Stimulated activated CD8-positive, alpha-beta memory T cell treated with anti-CD3 and anti-CD28 coated beads, Interleukin-4, amount 100 ng/mL, for 1 hour (primary cell): ENCODE data around the gene LRCH3.
"Not testable (repeated sequence)": the region's sequence is repeated elsewhere in the genome, so short reads cannot be mapped to it uniquely, and the experiment has no call there.

Experiments
- DNase-seq, 2 donors: peaks; one replicate each; pipeline ENCODE4 v3.0.0-alpha.2; 2020; ENCODE audit warnings: low read depth in 2 of 2, low spot score in 1 of 2

The LRCH3 gene

DNA sequence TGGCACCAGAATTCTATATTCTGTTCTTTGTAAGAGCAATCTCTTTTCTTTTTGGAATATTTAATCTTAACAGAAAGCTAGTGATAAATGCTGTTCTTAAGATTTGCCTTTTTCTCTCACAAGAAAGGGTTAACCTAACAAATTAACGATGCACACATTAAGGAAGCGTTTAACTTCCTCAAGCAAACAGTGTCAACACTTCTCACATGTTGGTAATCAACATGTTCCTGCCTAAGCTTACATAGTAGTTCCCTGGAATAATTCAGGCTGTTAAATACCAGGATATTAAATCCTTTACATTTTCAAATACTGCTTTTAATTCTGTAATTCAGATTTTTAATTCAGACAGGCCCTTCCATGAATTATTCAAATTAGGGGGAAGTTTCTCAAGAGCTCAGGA is 91.5 kb downstream of the LRCH3 start:
- DNase-seq, result no peak

DNA sequence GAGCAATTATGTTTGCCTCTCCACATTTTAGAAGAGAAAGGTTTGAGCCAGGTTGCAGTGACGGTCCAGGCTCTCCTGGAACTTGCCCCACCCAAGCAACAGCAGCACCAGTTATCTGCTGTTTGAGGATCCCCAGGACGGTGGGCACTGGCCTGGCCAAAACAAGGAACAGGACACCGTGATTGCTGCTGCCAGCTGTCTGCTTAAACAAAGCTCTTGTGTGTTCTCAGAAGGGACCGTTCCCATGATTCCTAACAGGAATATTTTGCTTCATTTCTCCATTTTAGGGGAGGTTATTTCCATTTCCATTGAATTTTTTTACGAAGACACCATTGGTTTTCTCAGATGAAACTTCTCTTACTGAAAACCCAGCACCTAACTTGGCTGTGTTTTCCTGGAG is 92.5 kb downstream of the LRCH3 start:
- no peak for DNase-seq

DNA sequence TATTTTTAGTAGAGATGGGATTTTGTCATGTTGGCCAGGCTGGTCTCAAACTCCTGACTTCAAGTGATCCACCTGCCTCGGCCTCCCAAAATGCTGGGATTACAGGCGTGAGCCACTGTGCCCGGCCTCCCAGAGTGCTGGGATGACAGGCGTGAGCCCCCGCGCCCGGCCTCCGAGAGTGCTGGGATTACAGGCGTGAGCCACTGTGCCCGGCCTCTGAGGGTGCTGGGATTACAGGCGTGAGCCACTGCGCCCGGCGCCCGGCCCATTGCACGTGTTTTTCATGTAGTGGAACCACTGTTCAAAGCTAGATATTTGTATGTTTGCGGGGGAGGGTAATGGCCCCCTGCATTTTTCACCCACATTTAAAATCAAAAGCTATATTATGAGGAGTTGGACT is 93.3 kb downstream of the LRCH3 start:
- DNase-seq, result not testable (repeated sequence)

DNA sequence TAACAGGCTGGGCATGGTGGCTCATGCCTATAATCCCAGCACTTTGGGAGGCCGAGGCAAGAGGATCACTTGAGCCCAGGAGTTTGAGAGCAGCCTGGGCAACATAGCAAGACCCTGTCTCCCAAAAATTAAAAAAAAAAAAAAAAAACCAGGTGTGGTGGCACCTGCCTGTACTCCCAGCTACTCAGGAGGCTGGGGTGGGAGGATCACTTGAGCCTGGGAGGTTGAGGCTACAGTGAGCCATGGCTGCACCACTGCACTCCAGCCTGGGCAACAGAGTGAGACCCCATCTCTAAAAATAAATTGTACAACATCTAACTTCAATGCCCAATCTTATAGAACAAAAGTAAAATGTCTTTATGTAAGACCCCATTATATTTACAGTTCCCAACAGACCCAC is 95.0 kb downstream of the LRCH3 start:
- not testable (repeated sequence) for DNase-seq

DNA sequence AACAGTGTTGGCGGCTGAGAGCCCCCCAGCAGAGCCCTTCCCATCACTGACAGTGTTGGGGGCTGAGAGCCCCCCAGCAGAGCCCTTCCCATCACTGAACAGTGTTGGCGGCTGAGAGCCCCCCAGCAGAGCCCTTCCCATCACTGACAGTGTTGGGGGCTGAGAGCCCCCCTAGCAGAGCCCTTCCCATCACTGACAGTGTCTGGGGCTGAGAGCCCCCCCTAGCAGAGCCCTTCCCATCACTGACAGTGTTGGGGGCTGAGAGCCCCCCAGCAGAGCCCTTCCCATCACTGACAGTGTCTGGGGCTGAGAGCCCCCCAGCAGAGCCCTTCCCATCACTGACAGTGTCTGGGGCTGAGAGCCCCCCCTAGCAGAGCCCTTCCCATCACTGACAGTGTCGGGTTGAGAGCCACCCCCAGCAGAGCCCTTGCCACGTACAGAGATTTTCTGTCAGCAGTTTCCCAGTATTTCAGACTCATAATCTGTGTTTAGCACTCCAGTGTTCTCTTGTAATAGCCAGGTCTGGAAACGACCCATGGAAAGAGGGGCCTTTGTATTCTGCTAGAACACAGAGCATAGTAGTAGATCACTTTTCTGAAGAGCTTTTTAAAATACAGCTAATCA is 96.5 kb downstream of the LRCH3 start:
- DNase-seq, result not testable (repeated sequence)

DNA sequence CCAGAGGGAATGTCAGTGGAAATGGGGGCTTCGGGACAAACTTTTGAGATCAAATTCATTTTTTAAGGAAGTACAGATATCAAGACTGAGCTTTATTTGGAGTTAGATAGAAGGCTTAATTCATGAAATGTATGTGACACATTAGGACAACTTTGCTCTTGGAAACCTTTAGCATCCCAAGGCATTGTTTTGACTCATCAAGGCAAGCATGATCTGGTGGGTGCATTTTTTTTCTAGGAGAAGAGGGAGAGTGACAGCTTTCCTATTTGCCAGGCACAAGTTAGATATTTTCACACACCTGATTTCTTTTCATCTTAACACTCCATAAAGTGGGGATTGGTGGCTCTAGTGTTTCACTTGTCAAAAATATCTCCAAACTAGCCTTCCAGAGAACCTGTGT is 97.5 kb downstream of the LRCH3 start:
- no peak for DNase-seq

DNA sequence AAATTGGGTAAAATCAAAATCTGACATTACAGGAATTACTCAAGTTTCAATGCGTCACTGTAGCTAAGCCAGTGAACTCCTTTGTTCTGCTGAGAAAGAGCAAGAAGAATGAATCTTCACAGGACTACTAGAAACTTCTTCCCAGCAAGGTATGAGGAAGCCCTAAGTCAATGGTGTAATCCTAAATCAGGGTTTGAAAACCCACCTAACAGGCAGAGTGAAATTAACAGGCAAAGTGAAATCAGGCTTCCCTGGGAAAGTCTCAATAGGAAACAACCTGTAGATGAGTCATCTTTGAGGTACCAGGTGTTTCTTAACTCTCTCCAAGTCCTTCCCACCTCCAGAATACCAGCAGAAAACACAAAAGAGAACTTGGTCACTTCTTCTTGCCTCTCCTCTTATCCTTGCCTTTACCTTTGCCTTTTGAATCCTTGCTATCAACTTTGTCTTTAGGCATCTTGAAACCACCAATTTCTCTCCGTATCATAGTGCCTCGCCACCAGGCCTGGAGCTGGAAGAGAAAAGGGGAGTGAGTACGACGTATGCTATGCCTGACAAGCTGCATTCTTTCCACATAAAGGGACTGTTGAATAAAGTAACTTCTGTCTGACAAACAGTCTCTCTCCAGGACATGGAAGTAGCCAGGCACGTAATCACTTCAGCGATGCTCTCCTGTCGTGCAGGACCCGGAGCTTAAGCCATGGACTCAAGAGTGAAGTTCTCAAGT is 98.3 kb downstream of the LRCH3 start:
- DNase-seq, result no peak

DNA sequence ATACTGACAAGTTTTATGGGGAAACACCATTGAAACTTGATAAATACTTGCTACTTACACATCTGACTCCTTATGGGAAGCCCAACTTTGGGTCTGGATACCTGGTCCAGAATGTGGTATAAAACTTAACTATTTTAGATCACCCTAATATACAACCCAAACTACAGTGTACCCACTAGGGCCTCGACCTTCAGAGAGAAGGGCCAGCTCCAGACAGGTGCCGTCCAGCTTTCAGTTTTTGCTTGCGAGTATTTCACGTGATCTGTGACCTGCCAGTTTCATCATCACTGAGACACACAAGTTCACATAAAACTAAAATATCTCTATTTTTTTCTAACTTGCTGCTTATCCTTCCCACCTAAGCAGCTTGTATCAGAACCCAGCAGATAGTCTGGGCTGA is 99.6 kb downstream of the LRCH3 start:
- no peak for DNase-seq

DNA sequence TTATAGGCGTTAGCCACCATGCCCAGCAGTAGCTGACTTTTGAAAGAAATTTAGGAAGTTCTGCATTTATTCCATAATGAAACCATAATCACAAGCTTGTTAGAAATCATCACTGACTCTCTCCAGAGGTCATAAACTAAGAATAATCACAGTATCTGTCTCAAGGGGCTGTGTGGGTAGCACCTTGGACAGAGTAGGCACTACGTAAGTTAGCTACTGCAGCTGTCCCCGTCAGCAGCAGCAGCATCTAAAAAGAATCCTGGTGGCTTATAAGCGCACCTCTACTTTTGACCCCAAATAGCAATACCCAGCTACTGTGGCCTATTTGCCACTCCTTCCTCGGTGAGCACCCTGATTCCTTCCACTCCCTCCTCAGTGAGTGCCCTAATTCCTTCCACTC is 101.1 kb downstream of the LRCH3 start:
- no peak for DNase-seq

DNA sequence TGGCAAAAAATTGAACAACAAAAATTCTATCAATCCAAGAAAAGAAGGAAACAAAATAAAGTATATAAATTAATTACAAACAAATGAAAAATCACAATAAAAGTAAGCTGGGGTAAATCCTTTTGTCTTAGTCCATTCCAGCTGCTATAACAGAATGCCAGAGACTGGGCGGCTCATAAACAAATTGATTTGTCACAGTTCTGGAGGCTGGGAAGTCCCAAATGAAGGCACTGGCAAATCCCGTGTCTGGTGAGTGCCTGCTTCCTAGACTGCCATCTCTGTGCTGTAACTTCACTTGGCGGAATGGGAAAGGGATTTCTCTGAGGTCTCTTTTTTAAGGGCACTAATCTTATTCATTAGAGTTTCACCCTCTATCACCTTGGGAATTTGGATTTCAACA is 105.4 kb downstream of the LRCH3 start:
- DNase-seq, result no peak

DNA sequence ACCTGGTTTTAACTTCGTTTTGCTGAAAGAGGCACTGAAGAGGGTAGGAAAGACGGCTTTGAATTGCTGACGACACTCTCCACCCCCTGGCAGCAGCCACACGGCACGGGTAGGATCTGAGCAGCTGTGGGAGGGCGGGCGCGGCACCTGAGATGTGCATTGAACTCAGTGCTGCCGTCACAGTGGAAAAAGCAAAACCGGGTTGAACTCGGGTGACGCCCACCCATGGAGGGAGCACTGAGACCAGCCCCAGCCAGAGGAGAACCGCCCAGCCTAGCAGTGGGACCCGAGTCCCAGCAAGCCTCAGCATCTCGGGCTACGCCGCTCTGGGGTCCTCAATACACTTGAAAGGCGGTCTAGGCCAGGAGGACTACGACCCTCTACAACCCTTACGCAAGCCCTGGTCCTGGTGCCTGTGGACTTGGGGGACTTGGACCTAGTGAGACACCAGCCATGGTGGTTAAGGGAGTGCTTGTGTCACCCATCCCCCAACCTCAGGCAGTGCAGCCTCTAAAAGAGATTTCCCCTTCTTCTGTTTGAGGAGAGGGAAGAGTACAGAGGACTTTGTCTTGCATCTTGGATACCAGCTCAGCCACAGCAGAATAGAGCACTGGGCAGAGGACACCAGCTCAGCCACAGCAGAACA is 108.9 kb downstream of the LRCH3 start:
- DNase-seq, result no peak

DNA sequence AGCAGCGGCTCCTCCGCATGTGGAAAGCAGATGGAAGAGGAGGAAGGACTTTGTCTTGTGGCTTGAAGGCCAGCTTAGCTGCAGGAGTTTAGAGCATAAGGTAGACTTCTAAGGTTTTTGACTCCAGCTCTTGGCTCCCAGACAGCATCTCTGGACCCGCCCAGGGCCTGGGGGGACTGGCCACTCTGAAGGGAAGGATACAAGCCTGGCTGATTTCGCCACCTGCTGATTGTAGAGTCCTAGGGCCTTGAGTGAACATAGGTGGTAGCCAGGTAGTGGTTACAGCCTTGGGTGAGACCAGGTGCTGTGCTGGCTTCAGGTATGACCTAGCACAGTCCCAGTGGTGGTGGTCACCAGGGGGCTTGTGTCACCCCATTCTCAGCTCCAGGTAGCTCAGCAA is 110.6 kb downstream of the LRCH3 start:
- no peak for DNase-seq

DNA sequence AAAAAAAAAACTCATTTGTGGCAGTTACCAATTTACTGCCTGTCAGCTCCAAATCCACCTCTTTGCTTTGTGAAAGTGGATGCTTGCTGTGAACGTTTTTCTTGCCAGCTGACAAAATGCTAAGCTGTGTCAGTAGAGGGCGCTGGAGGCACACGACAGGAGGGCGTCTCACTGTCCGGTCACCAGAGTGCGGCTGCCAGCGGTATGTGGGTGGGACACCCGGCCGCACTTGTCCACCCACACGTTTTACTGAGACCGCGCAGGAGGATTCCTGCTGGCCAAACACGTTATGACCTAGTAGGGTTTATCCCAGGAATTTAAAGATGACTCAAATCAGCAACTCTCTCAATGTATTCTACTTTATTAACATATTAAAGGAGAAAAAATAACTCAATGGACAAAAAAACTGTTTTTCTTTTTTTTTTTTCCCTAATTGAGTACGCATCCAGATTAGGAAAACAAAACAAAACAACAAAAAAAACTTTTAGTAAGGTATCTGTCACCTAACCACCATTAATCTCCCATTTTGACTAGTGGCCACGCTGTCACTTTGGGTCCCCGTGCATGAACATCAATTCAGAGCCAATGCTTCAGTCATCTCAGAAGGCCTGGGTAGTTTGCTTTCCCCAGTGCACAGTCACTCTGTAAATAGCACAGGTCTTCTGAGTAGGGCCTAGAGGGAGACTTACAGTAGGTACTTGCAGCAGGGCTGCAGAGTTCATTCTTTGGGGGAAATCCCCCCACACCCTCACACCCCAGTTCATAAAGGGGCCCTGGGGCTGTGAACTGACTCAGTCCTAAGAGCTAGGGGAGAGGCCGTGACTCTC is 115.2 kb downstream of the LRCH3 start:
- DNase-seq, result peak; percentile 53 to 58

DNA sequence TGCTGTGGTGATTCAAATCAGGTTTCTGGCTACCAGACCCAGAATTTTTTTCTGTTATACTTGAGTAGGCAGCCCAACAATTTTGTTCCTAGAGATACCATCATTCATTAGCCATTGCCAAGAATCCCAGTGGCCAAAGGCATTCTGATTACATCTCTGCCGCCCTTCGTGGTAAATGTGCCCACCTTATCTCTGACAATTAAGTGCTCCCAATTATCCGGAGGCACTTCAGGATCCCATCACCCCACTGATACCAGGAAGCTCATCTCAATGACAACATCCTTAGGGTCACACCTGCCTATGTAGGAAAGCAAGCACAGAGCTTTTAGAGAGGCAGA is 115.8 kb downstream of the LRCH3 start:
- DNase-seq, result no peak

DNA sequence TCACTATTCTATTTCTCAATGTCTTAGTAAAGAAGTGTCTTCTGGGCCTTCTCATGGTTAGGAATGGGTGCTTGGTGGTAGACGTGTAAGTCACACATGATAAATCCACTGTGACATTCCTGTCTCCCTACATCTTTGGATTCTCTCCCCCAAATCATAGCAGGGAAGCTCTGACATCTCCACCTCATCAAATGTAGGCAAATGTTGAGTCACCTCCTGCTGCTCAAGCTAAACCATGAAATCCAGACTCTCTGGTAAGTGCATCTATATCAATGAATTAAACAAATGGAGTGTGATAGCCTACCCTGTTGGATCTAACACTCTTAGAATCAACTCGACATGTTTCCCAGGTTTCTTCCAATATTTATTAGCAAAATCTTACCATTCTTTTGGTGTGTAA is 116.1 kb downstream of the LRCH3 start:
- DNase-seq, result no peak

DNA sequence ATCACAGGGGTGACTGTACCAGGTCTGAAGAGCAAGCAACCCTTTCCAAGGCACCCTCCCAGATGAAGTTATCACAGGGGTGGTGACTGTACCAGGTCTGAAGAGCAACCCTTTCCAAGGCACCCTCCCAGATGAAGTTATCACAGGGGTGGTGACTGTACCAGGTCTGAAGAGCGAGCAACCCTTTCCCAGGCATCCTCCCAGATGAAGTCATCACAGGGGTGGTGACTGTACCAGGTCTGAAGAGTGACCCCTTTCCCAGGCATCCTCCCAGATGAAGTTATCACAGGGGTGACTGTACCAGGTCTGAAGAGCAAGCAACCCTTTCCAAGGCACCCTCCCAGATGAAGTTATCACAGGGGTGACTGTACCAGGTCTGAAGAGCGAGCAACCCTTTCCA is 117.5 kb downstream of the LRCH3 start:
- not testable (repeated sequence) for DNase-seq

DNA sequence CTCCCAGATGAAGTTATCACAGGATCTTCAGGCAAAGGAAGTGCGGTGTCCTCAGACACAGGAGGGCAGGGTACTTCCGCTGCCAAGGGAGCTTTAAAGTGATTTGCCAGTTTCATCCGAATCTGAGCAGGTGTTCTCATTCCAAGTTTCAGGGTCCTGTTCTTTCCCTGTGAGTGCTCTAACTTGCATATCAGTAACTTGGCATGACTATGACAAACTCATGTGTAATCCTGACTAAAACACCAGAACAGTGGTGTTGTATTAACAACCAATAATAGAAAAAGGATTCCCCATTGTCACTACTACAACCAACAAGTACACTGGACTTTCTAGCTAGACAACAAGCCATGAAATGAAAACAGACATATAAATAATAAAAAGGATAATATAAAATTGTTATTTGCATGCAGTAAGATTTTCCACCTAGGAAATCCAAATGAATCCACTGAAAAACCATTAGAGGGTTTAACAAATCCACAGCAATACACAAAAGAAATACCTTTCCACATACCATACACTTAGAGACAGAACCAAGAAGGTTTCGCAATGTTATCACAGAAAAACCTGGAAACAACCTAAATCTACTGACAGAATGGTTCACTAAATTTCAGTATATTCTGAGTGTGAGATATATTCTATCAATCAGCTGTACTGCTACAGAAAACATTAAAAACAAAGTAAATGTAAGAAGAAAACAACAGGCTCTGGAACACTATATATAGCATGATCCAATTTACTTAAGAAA is 118.1 kb downstream of the LRCH3 start:
- no peak for DNase-seq

DNA sequence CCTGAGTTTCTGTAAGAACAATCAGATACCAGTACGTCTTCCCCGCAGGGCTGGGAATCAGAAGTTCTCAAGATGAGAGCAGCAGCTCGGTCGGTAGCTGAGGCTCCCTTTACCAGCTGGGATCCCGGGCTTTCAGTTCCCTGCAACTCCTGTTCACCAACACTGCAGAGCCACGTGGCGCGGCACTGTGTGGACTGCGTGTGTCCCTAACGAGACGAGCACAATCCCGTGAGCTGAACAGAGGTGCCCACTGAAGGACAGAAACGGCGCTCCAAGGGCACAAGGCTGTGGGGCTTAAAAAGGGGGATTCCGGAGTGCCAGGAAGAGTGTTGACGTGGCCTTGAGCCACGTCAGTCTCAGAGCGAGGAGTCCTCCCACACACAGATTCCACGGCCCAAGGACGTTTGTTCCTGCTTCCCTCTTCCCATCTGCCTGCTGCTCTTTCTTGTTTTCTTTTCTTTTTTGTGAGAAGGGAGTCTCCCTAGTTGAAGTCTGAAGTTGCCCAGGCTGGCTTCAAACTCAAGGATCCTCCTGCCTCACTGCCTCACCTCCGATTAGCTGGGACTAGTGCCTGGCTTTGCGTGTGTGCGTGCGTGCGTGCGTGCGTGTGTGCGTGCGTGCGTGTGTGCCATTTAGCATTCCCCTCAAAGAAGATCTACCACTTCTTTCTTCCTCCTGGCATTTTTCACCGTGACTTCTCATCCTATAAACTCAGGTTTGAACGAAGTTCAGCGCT is 121.9 kb downstream of the LRCH3 start:
- DNase-seq, result no peak

DNA sequence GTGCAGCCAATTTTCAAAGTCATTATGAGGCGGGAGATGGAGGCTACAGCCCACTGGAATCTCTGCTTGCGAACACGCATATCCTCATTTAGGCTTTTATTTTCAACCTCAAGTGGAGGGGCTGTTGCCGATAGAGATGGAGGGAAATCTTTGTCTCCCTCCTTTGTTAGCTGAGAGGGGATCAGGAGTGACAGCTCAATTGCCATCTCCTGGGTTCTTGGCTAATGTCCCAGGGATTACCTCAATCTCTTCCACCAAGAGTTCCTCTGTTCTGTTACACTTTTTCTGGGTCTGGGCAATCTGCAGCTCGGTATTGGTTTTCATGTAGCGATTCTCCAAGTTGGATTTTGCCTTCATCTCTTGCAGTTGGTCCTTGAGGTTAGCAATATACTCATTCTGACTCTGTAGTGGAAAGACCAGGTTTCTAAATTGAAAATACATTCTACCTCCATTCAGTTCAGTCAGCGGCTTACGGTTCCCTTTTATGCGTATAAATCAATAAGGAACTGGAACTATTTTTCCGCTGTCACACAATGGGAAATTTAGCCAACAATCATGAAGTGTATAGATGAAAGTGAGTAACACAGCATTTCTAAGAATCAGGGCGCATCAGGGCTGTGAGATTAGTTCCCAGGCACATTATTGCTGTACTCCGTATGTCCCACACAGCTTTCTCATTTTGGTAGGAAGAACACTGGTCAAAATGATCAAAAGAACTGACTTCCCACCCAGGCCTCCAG is 122.8 kb downstream of the LRCH3 start:
- DNase-seq, result no peak
